Smooth muscle cell (in vitro differentiated cells): Measurements from ENCODE around the gene TOMM40. TPM values are rescaled to one million over a fixed set of nuclear protein-coding genes. Genes with fewer than 3 reads are reported as not detected.

Experiments used
- DNase-seq: peaks from one replicate; lab custom pipeline; 2025; ENCODE audit not compliant: unreplicated experiment; lab: John Stamatoyannopoulos, UW
- H2AFZ ChIP-seq: fragments of 200-600 bp; sonication (generic); 2 replicates; pipeline ENCODE4 v1.6.0; 2016; ENCODE audit warnings: antibody characterized with exemption, low read depth, mild to moderate bottlenecking
- H3F3A ChIP-seq: fragments of 200-600 bp; sonication (generic); 2 replicates; pipeline ENCODE4 v1.6.0; 2017; ENCODE audit warnings: antibody characterized with exemption, low read depth
- H3K27ac ChIP-seq: fragments of 200-600 bp; sonication (generic); 2 replicates; pipeline ENCODE4 v1.5.1; 2016; ENCODE audit warnings: low read depth, mild to moderate bottlenecking
- H3K27me3 ChIP-seq: fragments of 200-600 bp; sonication (generic); 2 replicates; pipeline ENCODE4 v1.6.1; 2016; ENCODE audit warnings: low read depth, mild to moderate bottlenecking
- H3K36me3 ChIP-seq: fragments of 200-600 bp; sonication (generic); 2 replicates; pipeline ENCODE4 v1.5.1; 2016; ENCODE audit warnings: low read depth
- H3K4me1 ChIP-seq: fragments of 200-600 bp; sonication (generic); 2 replicates; pipeline ENCODE4 v1.5.1; 2016; ENCODE audit warnings: low read depth
- H3K4me2 ChIP-seq: fragments of 200-600 bp; sonication (generic); 2 replicates; pipeline ENCODE4 v1.6.0; 2016; ENCODE audit warnings: mild to moderate bottlenecking
- H3K4me3 ChIP-seq: fragments of 200-600 bp; sonication (generic); 2 replicates; pipeline ENCODE4 v1.5.1; 2016; ENCODE audit warnings: mild to moderate bottlenecking
- H3K79me2 ChIP-seq: fragments of 200-600 bp; sonication (generic); 2 replicates; pipeline ENCODE4 v1.6.0; 2016; ENCODE audit warnings: low read depth, mild to moderate bottlenecking
- H3K9ac ChIP-seq: fragments of 200-600 bp; sonication (generic); 2 replicates; pipeline ENCODE4 v1.6.0; 2016; ENCODE audit warnings: low read depth
- H3K9me3 ChIP-seq: fragments of 200-600 bp; sonication (generic); replicated peaks from 2 replicates; pipeline ENCODE4 v1.5.1; 2016; ENCODE audit warnings: low read depth
- H4K20me1 ChIP-seq: fragments of 200-600 bp; sonication (generic); 2 replicates; pipeline ENCODE4 v1.6.0; 2016; ENCODE audit warnings: low read depth
- CTCF ChIP-seq: fragments of 200-600 bp; sonication (generic); IDR thresholded peaks from 2 replicates; pipeline ENCODE4 v1.5.1; 2017; ENCODE audit warnings: borderline replicate concordance, mild to moderate bottlenecking, antibody characterized with exemption; ENCODE audit not compliant: insufficient read depth, poor library complexity, severe bottlenecking
- WGBS: methylation state at CpG from one replicate; pipeline ENCODE4 v1.1.7; 2016; ENCODE audit warnings: low lambda C conversion rate; 5-methylcytosine and 5-hydroxymethylcytosine counted together
- polyA plus RNA-seq: library from polyadenylated mRNA; unstranded; fragments of >200 nt; fragmentation: Nextera tagmentation; extraction: Ambion mirVana; gene quantifications from 2 replicates; pipeline ENCODE4 v1.2.1, GENCODE V29; 2016
- total RNA-seq: library from RNA; depleted of rRNA; stranded (reverse); fragments of >200 nt; gene quantifications from 2 replicates; pipeline ENCODE4 v1.2.3, GENCODE V29; 2014

Gene TOMM40
- total and polyA plus RNA-seq, 2 experiments from 2014 or later: 65.0 to 96.0 TPM

GRCh38 chr19:44947041-44947581 is 56.1 kb downstream of the TOMM40 start:
- no peak overlapping the region for H2AFZ ChIP-seq
- H3K9ac ChIP-seq: no peak overlapping the region
- H3K27ac ChIP-seq: no peak overlapping the region
- DNase-seq: no peak
- no peaks in the 10 kb centered on the region for H3K27me3 ChIP-seq
- no peaks in the 10 kb centered on the region for H3K79me2 ChIP-seq
- WGBS: 92% methylated on average over 13 of the region's 13 CpGs
- H3K4me2 ChIP-seq: no peak overlapping the region
- H3K4me1 ChIP-seq: no peaks in the 10 kb centered on the region
- H4K20me1 ChIP-seq: no peaks in the 10 kb centered on the region
- no peaks in the 10 kb centered on the region for H3F3A ChIP-seq
- H3K4me3 ChIP-seq: no peak overlapping the region
- H3K9me3 ChIP-seq: no peaks in the 10 kb centered on the region
- no peak for TF ChIP-seq CTCF
- no peaks in the 10 kb centered on the region for H3K36me3 ChIP-seq

DNA sequence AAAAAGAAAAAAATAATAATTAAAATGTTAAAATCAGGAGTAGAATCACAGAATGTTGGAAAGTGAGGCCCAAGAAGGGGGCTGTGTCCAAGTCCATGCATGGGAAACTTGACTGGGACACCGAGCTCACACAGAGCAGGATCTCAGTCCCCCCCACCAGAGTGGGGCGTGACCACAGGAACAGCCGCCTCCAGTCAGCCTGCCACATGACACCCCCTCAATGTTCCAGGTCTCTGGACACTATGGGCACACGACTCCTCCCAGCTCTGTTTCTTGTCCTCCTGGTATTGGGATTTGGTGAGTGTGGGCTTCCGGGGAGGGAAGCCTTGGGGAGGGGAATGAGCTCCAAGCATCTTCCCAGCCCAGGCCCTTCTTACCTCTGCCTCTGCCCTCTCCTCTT is 57.2 kb downstream of the TOMM40 start:
- no peaks in the 10 kb centered on the region for H3K9me3 ChIP-seq
- H3K36me3 ChIP-seq: no peaks in the 10 kb centered on the region
- H3K9ac ChIP-seq: no peak overlapping the region
- no peaks in the 10 kb centered on the region for H3K4me1 ChIP-seq
- no peak for TF ChIP-seq CTCF
- H3K27ac ChIP-seq: no peak overlapping the region
- no peak overlapping the region for H3K4me3 ChIP-seq
- no peaks in the 10 kb centered on the region for H3K79me2 ChIP-seq
- 91% methylated on average over 5 of the region's 5 CpGs for WGBS
- H3K27me3 ChIP-seq: no peaks in the 10 kb centered on the region
- H3F3A ChIP-seq: no peaks in the 10 kb centered on the region
- no peaks in the 10 kb centered on the region for H4K20me1 ChIP-seq
- no peak for DNase-seq
- no peak overlapping the region for H2AFZ ChIP-seq
- no peak overlapping the region for H3K4me2 ChIP-seq

DNA sequence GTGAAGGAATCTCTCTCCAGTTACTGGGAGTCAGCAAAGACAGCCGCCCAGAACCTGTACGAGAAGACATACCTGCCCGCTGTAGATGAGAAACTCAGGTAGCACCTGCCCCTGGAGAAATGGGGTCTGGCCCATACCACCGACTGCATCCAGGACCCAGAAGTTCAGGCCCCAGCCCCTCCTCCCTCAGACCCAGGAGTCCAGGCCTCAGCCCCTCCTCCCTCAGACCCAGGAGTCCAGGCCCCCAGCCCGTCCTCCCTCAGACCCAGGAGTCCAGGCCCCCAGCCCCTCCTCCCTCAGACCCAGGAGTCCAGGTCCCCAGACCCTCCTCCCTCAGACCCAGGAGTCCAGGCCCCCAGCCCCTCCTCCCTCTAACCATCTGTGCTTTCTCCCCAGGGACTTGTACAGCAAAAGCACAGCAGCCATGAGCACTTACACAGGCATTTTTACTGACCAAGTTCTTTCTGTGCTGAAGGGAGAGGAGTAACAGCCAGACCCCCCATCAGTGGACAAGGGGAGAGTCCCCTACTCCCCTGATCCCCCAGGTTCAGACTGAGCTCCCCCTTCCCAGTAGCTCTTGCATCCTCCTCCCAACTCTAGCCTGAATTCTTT is 57.8 kb downstream of the TOMM40 start:
- no peaks in the 10 kb centered on the region for H3K9me3 ChIP-seq
- no peak overlapping the region for H2AFZ ChIP-seq
- H3K79me2 ChIP-seq: no peaks in the 10 kb centered on the region
- DNase-seq: no peak
- TF ChIP-seq CTCF: no peak
- no peak overlapping the region for H3K27ac ChIP-seq
- no peaks in the 10 kb centered on the region for H3K27me3 ChIP-seq
- no peak overlapping the region for H3K4me3 ChIP-seq
- no peaks in the 10 kb centered on the region for H3K4me1 ChIP-seq
- no peaks in the 10 kb centered on the region for H3F3A ChIP-seq
- H3K9ac ChIP-seq: no peak overlapping the region
- WGBS: 95% methylated on average over 4 of the region's 5 CpGs
- H3K36me3 ChIP-seq: no peaks in the 10 kb centered on the region
- H3K4me2 ChIP-seq: no peak overlapping the region
- H4K20me1 ChIP-seq: no peaks in the 10 kb centered on the region

DNA sequence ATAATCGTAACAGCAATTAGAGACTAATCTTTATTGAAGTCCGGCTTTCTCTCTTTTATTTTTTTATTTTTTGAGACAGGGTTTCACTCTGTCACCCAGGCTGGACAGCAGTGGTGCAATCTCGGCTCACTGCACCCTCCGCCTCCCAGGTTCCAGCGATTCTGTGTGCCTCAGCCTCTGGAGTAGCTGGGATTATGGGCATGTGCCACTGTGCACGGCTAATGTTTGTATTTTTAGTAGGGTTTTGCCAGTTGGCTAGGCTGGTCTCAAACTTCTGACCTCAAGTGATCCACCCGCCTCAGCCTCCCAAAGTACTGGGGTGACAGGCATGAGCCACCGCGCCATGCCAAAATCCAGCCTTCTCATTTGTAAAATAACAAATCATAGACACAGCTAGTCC is 58.5 kb downstream of the TOMM40 start:
- Histone ChIP-seq H3K27ac (no peak overlapping the region), H3K9ac (no peak overlapping the region), H3F3A (no peaks in the 10 kb centered on the region), H3K4me1 (no peaks in the 10 kb centered on the region), H3K4me2 (no peak overlapping the region), H2AFZ (no peak overlapping the region), H4K20me1 (no peaks in the 10 kb centered on the region), H3K9me3 (no peaks in the 10 kb centered on the region), H3K36me3 (no peaks in the 10 kb centered on the region), H3K79me2 (no peaks in the 10 kb centered on the region), H3K4me3 (no peak overlapping the region), H3K27me3 (no peaks in the 10 kb centered on the region)
- TF ChIP-seq CTCF: no peak
- WGBS: 77% methylated on average over 9 of the region's 9 CpGs
- no peak for DNase-seq
